ENCODE results near the gene GOLGA5.
"Not testable (repeated sequence)": the region's sequence is repeated elsewhere in the genome, so short reads cannot be mapped to it uniquely, and the experiment has no call there.

Gene GOLGA5

GRCh38 chr14:92800012-92800411 lies 5.9 kb downstream of the GOLGA5 start:
- no peak for TF ChIP-seq CTCF (IDR thresholded peaks at IDR 0.05; ENCODE audit: extremely low read depth, insufficient read depth, missing control alignments)
- in situ Hi-C loops (cut with MboI; ENCODE audit: low pct_unique_long_range_greater_than_20kb, low sequenced_read_pairs, unreplicated experiment) = no loop called here
- no peak for DNase-seq (ENCODE audit: low spot score)

GRCh38 chr14:92800525-92800924 lies 6.4 kb downstream of the GOLGA5 start:
- no peak for TF ChIP-seq CTCF (IDR thresholded peaks at IDR 0.05; ENCODE audit: extremely low read depth, insufficient read depth, missing control alignments)
- DNase-seq (ENCODE audit: low spot score) = no peak
- in situ Hi-C loops (cut with MboI; ENCODE audit: low pct_unique_long_range_greater_than_20kb, low sequenced_read_pairs, unreplicated experiment) = no loop called here

- in situ Hi-C loops (cut with MboI; ENCODE audit: low pct_unique_long_range_greater_than_20kb, low sequenced_read_pairs, unreplicated experiment) = no loop called here
- TF ChIP-seq CTCF (IDR thresholded peaks at IDR 0.05; ENCODE audit: extremely low read depth, insufficient read depth, missing control alignments) = no peak
- DNase-seq (ENCODE audit: low spot score) = no peak
Observed at GRCh38 chr14:92801917-92802316, 7.8 kb downstream of the GOLGA5 start.

- in situ Hi-C loops (cut with MboI; ENCODE audit: low pct_unique_long_range_greater_than_20kb, low sequenced_read_pairs, unreplicated experiment) = no loop called here
- no peak for DNase-seq (ENCODE audit: low spot score)
- TF ChIP-seq CTCF (IDR thresholded peaks at IDR 0.05; ENCODE audit: extremely low read depth, insufficient read depth, missing control alignments) = no peak
Observed at GRCh38 chr14:92802678-92803077, 8.6 kb downstream of the GOLGA5 start.

- no peak for DNase-seq (ENCODE audit: low spot score)
- no peak for TF ChIP-seq CTCF (IDR thresholded peaks at IDR 0.05; ENCODE audit: extremely low read depth, insufficient read depth, missing control alignments)
- in situ Hi-C loops (cut with MboI; ENCODE audit: low pct_unique_long_range_greater_than_20kb, low sequenced_read_pairs, unreplicated experiment) = no loop called here
Observed at GRCh38 chr14:92813201-92813600, 19.1 kb downstream of the GOLGA5 start.

- in situ Hi-C loops (cut with MboI; ENCODE audit: low pct_unique_long_range_greater_than_20kb, low sequenced_read_pairs, unreplicated experiment) = no loop called here
- no peak for DNase-seq (ENCODE audit: low spot score)
- TF ChIP-seq CTCF (IDR thresholded peaks at IDR 0.05; ENCODE audit: extremely low read depth, insufficient read depth, missing control alignments) = no peak
Observed at GRCh38 chr14:92819011-92819597, 25.0 kb downstream of the GOLGA5 start.

- in situ Hi-C loops (cut with MboI; ENCODE audit: low pct_unique_long_range_greater_than_20kb, low sequenced_read_pairs, unreplicated experiment); DNase-seq (ENCODE audit: low spot score): not testable (repeated sequence)
Observed at GRCh38 chr14:92819680-92820535, 25.8 kb downstream of the GOLGA5 start.

GRCh38 chr14:92820536-92820840 lies 26.4 kb downstream of the GOLGA5 start:
- DNase-seq (ENCODE audit: low spot score); in situ Hi-C loops (cut with MboI; ENCODE audit: low pct_unique_long_range_greater_than_20kb, low sequenced_read_pairs, unreplicated experiment): not testable (repeated sequence)

Measured in GM13977 (cell line).